Keratinocyte (primary cell): Measurements from ENCODE around the gene AGFG1.

ENCODE experiments used
- CTCF ChIP-seq, 3 experiments: IDR thresholded peaks in 1 of 3; conservative IDR thresholded peaks in 1 of 3; optimal IDR thresholded peaks in 1 of 3; 2 replicates in 2 of 3; 3 replicates in 1 of 3; pipeline versions ENCODE3 to v1.5.1; 2011; ENCODE audit warnings: low read length in 3 of 3, mild to moderate bottlenecking in 3 of 3, moderate library complexity in 2 of 3, control low read depth in 1 of 3, inconsistent platforms in 1 of 3; ENCODE audit not compliant: insufficient read depth in 2 of 3; ENCODE audit errors: extremely low read depth in 1 of 3
- EZH2 ChIP-seq: IDR thresholded peaks from one replicate; pipeline ENCODE4 v1.6.1; 2012; ENCODE audit warnings: inconsistent platforms, mild to moderate bottlenecking, low read length, moderate library complexity

GRCh38 chr2:227579791-227580190 lies 107.8 kb downstream of the AGFG1 start:
- no peak for TF ChIP-seq CTCF (optimal IDR thresholded peaks at IDR 0.05 in 1 of 3, IDR thresholded peaks at IDR 0.05 in 1 of 3, conservative IDR thresholded peaks at IDR 0.05 in 1 of 3; ENCODE audit: extremely low read depth in 1 of 3, insufficient read depth in 2 of 3, low read length in 3 of 3)
- no peak for TF ChIP-seq EZH2
